HUES64 (cell line): ENCODE data around the gene RFC5.
"Not testable (repeated sequence)": the region's sequence is repeated elsewhere in the genome, so short reads cannot be mapped to it uniquely, and the experiment has no call there.

Experiments used
- H3K27ac ChIP-seq: 2 replicates; pipeline ENCODE4 v1.7.0; 2013; ENCODE audit warnings: low read depth, low read length, inconsistent platforms
- H3K27me3 ChIP-seq: 2 replicates; pipeline ENCODE4 v1.6.1; 2013; ENCODE audit warnings: mild to moderate bottlenecking, low read length; ENCODE audit not compliant: insufficient read depth
- H3K36me3 ChIP-seq: 2 replicates; pipeline ENCODE4 v1.6.1; 2013; ENCODE audit warnings: mild to moderate bottlenecking, low read length; ENCODE audit not compliant: insufficient read depth
- H3K4me1 ChIP-seq: 2 replicates; pipeline ENCODE4 v1.6.1; 2013; ENCODE audit warnings: mild to moderate bottlenecking, low read length, moderate library complexity; ENCODE audit not compliant: insufficient read depth
- H3K4me3 ChIP-seq: 2 replicates; pipeline ENCODE4 v1.5.1; 2013; ENCODE audit warnings: mild to moderate bottlenecking, low read length, moderate library complexity
- H3K9ac ChIP-seq: 2 replicates; pipeline ENCODE4 v1.6.1; 2013; ENCODE audit warnings: mild to moderate bottlenecking, low read depth, low read length
- H3K9me3 ChIP-seq: 2 replicates; pipeline ENCODE4 v1.6.1; 2013; ENCODE audit warnings: low read depth, low read length; ENCODE audit not compliant: insufficient read depth
- WGBS: fragments of 150-250, 120-280 bp; methylation state at CpG from one replicate; pipeline ENCODE4 v1.1.7; 2013; ENCODE audit warnings: missing lambda C conversion rate; 5-methylcytosine and 5-hydroxymethylcytosine counted together

RFC5 gene

DNA sequence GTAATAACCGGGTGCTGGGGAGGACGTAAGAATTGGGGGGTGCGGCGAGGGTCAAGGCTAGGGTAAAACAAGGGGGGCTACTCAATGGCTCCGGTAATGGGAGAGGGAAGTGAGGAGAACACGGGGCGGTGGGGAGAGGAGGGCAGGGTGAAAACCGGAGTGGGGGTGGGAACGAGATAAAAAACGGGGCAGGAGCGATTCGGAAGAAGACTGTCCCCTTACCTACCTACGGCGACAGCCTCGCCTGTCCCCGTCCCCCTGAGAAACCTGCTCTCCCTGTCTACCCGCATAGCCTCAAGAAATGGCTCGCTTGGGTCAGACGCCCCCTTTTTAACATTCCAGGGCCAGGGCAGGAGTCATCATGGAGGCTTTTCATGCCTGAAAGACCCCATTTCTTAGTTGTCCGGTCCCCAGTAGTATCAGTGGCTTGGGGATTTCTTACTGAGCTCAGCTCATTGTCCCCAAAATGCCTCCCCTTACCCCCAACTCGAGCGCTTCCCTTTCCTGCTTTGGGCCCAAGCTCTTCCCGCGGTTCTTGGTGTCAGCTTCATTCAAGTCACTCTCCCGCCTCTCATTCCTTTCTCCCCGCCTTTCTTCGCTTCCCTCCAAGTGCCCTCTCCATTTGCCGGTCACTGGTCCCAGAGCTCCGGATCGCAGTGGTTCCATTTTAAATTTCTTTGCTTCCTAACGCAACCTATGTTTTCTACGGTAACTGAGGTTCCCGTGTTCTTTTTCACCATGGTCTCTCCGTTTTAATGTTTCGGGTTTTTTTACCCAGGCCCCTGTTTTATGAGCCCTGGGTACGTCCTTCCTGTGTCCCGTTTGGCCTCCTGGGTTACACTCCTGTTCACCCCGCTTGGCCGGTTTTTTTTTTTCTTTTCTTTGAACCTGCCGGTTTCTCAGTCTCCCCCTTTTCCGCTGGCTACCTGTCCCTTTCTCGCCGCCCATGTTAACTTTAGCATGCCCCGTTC, 45.7 kb downstream of the RFC5 start:
- peak overlapping the region; percentile 73 for H3K4me3 ChIP-seq
- peak overlapping the region; percentile 93 for H3K27ac ChIP-seq
- no peaks in the 10 kb centered on the region for H3K9me3 ChIP-seq
- H3K9ac ChIP-seq, result peak overlapping the region; percentile 92
- under 1% methylated on average over 44 of the region's 44 CpGs for WGBS
- H3K4me1 ChIP-seq, result peaks cover 22% of the 10 kb centered on the region
- peaks cover 16% of the 10 kb centered on the region; the same call in 1 of the 2 replicates for H3K36me3 ChIP-seq
- no peaks in the 10 kb centered on the region for H3K27me3 ChIP-seq

DNA sequence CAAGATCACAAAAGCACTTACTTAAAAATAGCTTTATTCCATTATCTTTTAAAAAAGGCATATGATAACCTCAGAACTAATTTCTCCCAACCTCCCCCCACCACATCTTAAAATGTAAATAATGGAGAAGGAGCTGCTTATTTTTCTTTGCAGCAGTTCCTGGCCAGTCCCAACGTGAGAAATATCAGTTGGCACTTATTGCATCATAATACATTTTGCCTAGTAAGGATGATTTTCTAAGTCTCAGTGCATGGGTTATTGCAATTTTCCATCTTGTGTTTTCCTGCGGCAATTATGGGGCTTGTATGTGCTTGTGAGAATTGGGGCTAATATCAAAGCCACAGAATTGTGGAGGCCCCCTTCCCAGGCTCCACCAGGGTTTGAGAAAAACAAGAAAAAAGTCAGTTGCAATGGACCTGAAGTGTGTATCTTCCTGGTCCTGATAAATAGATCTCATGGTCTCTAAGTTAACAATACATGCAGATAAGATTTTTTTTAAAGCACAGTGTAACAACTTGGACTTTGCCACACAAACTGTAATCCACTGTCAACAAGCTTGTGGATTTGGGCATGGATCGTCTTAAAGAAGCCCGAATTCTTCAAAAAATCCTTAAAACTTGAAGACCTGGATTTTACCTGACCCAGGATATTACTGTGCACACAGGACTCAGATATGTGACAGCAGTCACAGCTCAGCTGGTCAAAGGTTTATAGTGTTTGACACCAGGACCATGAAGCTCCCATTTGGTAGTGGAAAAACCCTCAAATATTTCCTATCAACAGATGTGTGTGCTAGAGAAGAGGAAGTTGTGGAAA, 47.3 kb downstream of the RFC5 start:
- H3K9me3 ChIP-seq, result no peaks in the 10 kb centered on the region
- peaks cover 22% of the 10 kb centered on the region for H3K4me1 ChIP-seq
- H3K9ac ChIP-seq, result no peak overlapping the region
- H3K36me3 ChIP-seq, result peaks cover 30% of the 10 kb centered on the region
- H3K27me3 ChIP-seq, result no peaks in the 10 kb centered on the region
- 86% methylated on average over 4 of the region's 4 CpGs for WGBS
- peak overlapping the region; percentile 26; the same call in 1 of the 2 replicates for H3K27ac ChIP-seq
- peak overlapping the region; percentile 73; the same call in 1 of the 2 replicates for H3K4me3 ChIP-seq

DNA sequence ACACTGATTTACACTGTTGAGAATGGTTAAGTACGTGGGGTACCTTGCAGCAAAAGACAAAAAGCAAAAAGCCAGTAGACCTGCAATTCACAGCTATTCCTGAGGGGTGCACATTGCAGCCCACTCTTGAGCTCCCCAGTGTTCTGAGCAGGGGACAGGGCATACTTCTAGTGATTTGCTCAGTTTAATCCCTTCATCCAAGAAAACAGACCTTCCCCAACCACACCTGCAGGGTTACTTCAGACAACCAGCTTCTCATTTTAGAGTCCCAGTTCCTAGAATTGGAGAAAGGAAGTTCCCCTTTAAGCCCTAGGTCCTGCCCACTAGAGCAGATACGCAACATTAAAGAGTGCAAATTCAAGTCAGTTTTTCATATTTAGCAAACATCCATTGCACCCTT, 48.1 kb downstream of the RFC5 start:
- H3K36me3 ChIP-seq, result peaks cover 32% of the 10 kb centered on the region
- WGBS, result 82% methylated on average over 2 of the region's 2 CpGs
- H3K27ac ChIP-seq, result no peak overlapping the region; the same call in 1 of the 2 replicates
- peaks cover 19% of the 10 kb centered on the region for H3K4me1 ChIP-seq
- no peaks in the 10 kb centered on the region for H3K27me3 ChIP-seq
- H3K9ac ChIP-seq, result no peak overlapping the region
- H3K4me3 ChIP-seq, result no peak overlapping the region
- no peaks in the 10 kb centered on the region for H3K9me3 ChIP-seq

DNA sequence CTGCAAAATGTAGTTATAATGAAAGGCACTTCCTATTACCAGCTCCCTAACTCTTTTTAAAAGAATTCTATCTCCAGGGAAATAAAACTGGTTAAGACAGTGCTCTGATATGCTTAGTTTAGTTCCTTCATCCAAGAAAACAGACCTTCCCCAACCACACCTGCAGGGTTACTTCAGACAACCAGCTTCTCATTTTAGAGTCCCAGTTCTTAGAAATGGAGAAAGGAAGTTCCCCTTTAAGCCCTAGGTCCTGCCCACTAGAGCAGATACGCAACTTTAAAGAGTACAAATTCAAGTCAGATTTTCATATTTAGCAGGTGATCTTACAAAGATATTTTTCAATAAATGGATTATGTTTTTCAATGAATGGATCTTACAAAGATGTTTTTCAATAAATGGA, 48.9 kb downstream of the RFC5 start:
- H3K27me3 ChIP-seq, result no peaks in the 10 kb centered on the region
- H3K9ac ChIP-seq, result no peak overlapping the region
- peaks cover 40% of the 10 kb centered on the region for H3K36me3 ChIP-seq
- no peaks in the 10 kb centered on the region for H3K9me3 ChIP-seq
- H3K4me1 ChIP-seq, result peaks cover 16% of the 10 kb centered on the region
- H3K27ac ChIP-seq, result no peak overlapping the region
- H3K4me3 ChIP-seq, result no peak overlapping the region
- no CpG with 5 or more reads among the region's 1 CpG for WGBS

DNA sequence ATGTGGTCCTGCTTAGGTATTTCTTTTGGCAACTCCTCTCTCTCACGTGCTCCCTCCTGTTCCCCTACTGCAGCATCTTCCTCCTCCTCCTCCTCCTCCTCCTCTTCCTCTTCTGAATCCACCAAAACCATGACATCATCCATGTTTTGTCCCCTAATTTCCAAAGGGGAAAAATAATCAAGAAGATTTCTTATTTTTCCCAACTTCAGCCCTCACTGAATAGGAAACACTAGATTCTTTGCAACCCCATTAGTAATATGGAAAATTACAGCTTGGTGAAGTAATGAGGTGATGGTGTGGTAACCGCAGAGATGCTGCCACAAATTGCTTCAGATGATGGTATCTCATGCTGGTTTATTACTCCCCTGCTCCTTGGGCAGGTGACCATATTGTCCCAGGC, 51.9 kb downstream of the RFC5 start:
- WGBS, result 99% methylated on average over 2 of the region's 2 CpGs
- peaks cover 66% of the 10 kb centered on the region for H3K36me3 ChIP-seq

DNA sequence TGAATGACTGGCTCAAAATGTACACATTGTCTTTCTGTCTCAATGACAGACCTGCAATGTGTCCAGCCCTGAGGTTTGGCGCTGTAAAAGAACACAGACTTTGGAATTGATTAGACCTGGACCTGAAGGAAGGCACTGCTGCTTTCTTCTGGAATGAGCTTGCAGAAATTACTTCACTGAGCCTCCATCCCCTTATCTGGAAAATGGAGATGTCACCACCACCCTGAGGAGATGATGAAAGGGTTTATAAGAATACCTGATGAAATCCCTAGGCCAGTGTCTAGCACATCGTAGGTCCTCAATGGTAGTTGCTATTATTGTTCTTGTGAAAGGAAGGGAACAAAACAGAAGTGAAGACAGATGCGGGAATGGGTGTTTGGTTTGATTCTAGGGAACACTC, 54.1 kb downstream of the RFC5 start:
- Histone ChIP-seq H3K4me1 (no peaks in the 10 kb centered on the region), H3K9ac (no peak overlapping the region), H3K4me3 (no peak overlapping the region), H3K36me3 (peaks cover 71% of the 10 kb centered on the region), H3K27ac (no peak overlapping the region), H3K27me3 (no peaks in the 10 kb centered on the region), H3K9me3 (no peaks in the 10 kb centered on the region)
- 92% methylated on average over 3 of the region's 3 CpGs for WGBS

More for the DNA sequence above, 51.9 kb downstream of the RFC5 start:
- Histone ChIP-seq H3K27ac (no peak overlapping the region), H3K27me3 (no peaks in the 10 kb centered on the region), H3K9me3 (no peaks in the 10 kb centered on the region), H3K9ac (no peak overlapping the region), H3K4me1 (peaks cover 15% of the 10 kb centered on the region), H3K4me3 (no peak overlapping the region)

DNA sequence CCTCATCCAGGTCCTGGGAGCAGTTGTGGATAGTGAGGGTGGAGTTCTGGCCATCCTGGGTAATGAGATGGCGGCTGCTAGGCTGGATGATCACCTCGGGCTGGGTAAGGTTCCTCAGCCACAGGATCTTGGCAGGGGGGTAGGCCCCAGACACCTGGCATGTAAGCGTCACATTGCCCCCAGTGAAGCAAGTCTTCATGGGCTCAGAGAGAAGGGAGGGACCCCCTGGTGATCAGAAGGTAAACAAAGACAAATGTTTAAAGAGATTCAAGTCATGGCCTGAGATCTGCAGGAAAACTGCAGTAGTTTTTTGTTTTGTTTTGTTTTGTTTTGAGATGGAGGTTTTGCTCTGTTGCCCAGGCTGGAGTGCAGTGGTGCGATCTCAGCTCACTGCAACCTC, 57.3 kb downstream of the RFC5 start:
- Histone ChIP-seq H3K27me3 (no peaks in the 10 kb centered on the region), H3K36me3 (peaks cover 71% of the 10 kb centered on the region), H3K9me3 (no peaks in the 10 kb centered on the region), H3K4me3 (no peak overlapping the region), H3K9ac (no peak overlapping the region), H3K27ac (no peak overlapping the region), H3K4me1 (no peaks in the 10 kb centered on the region)
- WGBS, result 88% methylated on average over 4 of the region's 4 CpGs

DNA sequence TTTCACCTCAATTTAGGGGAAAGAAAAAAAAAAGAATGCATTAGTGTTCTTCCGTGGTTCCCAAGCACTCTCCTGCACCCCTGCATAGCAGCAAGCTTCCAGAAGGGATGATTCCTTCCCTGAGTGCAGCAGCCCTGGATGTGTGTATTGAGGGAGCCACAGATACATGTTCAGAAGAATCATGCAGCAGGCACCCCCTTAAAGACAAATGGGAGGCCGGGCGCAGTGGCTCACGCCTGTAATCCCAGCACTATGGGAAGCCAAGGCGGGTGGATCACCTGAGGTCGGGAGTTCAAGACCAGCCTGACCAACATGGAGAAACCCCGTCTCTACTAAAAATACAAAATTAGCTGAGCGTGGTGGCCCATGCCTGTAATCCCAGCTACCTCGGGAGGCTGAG, 65.0 kb downstream of the RFC5 start:
- peaks cover 66% of the 10 kb centered on the region for H3K36me3 ChIP-seq
- H3K27me3 ChIP-seq, H3K4me1 ChIP-seq, H3K27ac ChIP-seq, H3K9ac ChIP-seq, H3K9me3 ChIP-seq, H3K4me3 ChIP-seq: not testable (repeated sequence)
- WGBS, result 93% methylated on average over 9 of the region's 9 CpGs
